ENCODE data around the gene HS6ST2. TPM values are rescaled to one million over a fixed set of nuclear protein-coding genes. Genes with fewer than 3 reads are reported as not detected.
A peak's percentile ranks its signal among the peaks of the same experiment; 100 is the strongest.

The HS6ST2 gene
- total RNA-seq, 2 experiments from 2014 or later, result 0.75 to 0.81 TPM

- no peaks in the 10 kb centered on the region for H3K27me3 Mint-ChIP-seq
- no peaks in the 10 kb centered on the region for H3K4me1 Mint-ChIP-seq (ENCODE audit: low read depth)
- ChIA-PET POLR2A (no interaction called here), CTCF (interaction anchor here (1.5 kb wide), 1 partner anchor 19 kb away, joined by 3 read pairs; no protein-coding TSS in a partner anchor)
- DNase-seq, result no peak
- H3K36me3 Mint-ChIP-seq, result no peaks in the 10 kb centered on the region
- H3K4me3 Mint-ChIP-seq, result no peak overlapping the region
- intact Hi-C loops (cut with micrococcal nuclease), result no loop called here
- no peaks in the 10 kb centered on the region for H3K9me3 Mint-ChIP-seq
- no peak overlapping the region for H3K27ac Mint-ChIP-seq
Measured at GRCh38 chrX:132634521-132634920, 323.9 kb downstream of the HS6ST2 start.

GRCh38 chrX:132631579-132632232, 326.7 kb downstream of the HS6ST2 start:
- Mint-ChIP-seq H3K9me3 (no peaks in the 10 kb centered on the region), H3K4me3 (no peak overlapping the region), H3K4me1 (ENCODE audit: low read depth) (no peaks in the 10 kb centered on the region), H3K36me3 (no peaks in the 10 kb centered on the region), H3K27ac (no peak overlapping the region), H3K27me3 (no peaks in the 10 kb centered on the region)
- intact Hi-C loops (cut with micrococcal nuclease), result no loop called here
- ChIA-PET CTCF (interaction anchor here (0.6 to 1.9 kb wide), 18 partner anchors 9 to 804 kb away, joined by 3 to 27 read pairs (median 3); no protein-coding TSS in a partner anchor), POLR2A (no interaction called here)
- no peak for DNase-seq

- H3K27ac Mint-ChIP-seq, result no peak overlapping the region
- POLR2A ChIA-PET, result no interaction called here
- no peaks in the 10 kb centered on the region for H3K9me3 Mint-ChIP-seq
- H3K27me3 Mint-ChIP-seq, result no peaks in the 10 kb centered on the region
- H3K4me1 Mint-ChIP-seq (ENCODE audit: low read depth), result peaks cover 3% of the 10 kb centered on the region
- H3K36me3 Mint-ChIP-seq, result no peaks in the 10 kb centered on the region
- DNase-seq, result no peak
- H3K4me3 Mint-ChIP-seq, result no peak overlapping the region
- CTCF ChIA-PET, result no interaction called here
- intact Hi-C loops (cut with micrococcal nuclease), result loop anchor here (5.0 kb wide), 2 partner anchors 132 to 532 kb away; no protein-coding TSS in a partner anchor
Measured at GRCh38 chrX:132624466-132624865, 334.0 kb downstream of the HS6ST2 start.

- Mint-ChIP-seq H3K9me3 (no peaks in the 10 kb centered on the region), H3K27ac (no peak overlapping the region), H3K4me1 (ENCODE audit: low read depth) (peaks cover 3% of the 10 kb centered on the region), H3K4me3 (no peak overlapping the region), H3K36me3 (no peaks in the 10 kb centered on the region), H3K27me3 (no peaks in the 10 kb centered on the region)
- DNase-seq, result no peak
- CTCF ChIA-PET, result interaction anchor here (1.3 kb wide), 1 partner anchor 331 kb away, joined by 3 read pairs; no protein-coding TSS in a partner anchor
- intact Hi-C loops (cut with micrococcal nuclease), result loop anchor here (5.0 kb wide), 2 partner anchors 132 to 532 kb away; no protein-coding TSS in a partner anchor
- POLR2A ChIA-PET, result no interaction called here
Measured at GRCh38 chrX:132623942-132624341, 334.5 kb downstream of the HS6ST2 start.

- no peak for DNase-seq
- Mint-ChIP-seq H3K4me1 (ENCODE audit: low read depth) (peaks cover 3% of the 10 kb centered on the region), H3K9me3 (no peaks in the 10 kb centered on the region), H3K27ac (no peak overlapping the region), H3K27me3 (no peaks in the 10 kb centered on the region), H3K36me3 (no peaks in the 10 kb centered on the region), H3K4me3 (no peak overlapping the region)
- ChIA-PET CTCF (interaction anchor here (0.7 to 2.2 kb wide), 5 partner anchors 8 to 531 kb away, joined by 3 to 10 read pairs (median 4); no protein-coding TSS in a partner anchor), POLR2A (no interaction called here)
- intact Hi-C loops (cut with micrococcal nuclease), result loop anchor here (5.0 kb wide), 2 partner anchors 131 to 531 kb away; no protein-coding TSS in a partner anchor
Measured at GRCh38 chrX:132623300-132623699, 335.1 kb downstream of the HS6ST2 start.

- Mint-ChIP-seq H3K27ac (no peak overlapping the region), H3K9me3 (no peaks in the 10 kb centered on the region), H3K4me3 (no peak overlapping the region), H3K27me3 (no peaks in the 10 kb centered on the region), H3K4me1 (ENCODE audit: low read depth) (peaks cover 3% of the 10 kb centered on the region), H3K36me3 (no peaks in the 10 kb centered on the region)
- peak; percentile 78 for DNase-seq
- intact Hi-C loops (cut with micrococcal nuclease), result loop anchor here (5.0 kb wide), 2 partner anchors 130 to 530 kb away; no protein-coding TSS in a partner anchor
- POLR2A ChIA-PET, result interaction anchor here (1.0 kb wide), 1 partner anchor 153 kb away, joined by 3 read pairs; no protein-coding TSS in a partner anchor
- CTCF ChIA-PET, result interaction anchor here (0.7 to 2.2 kb wide), 4 partner anchors 8 to 794 kb away, joined by 3 to 10 read pairs (median 6); no protein-coding TSS in a partner anchor
Measured at GRCh38 chrX:132622130-132622529, 336.3 kb downstream of the HS6ST2 start.

- no peak for DNase-seq
- Mint-ChIP-seq H3K27me3 (no peaks in the 10 kb centered on the region), H3K4me1 (ENCODE audit: low read depth) (peaks cover 3% of the 10 kb centered on the region), H3K9me3 (no peaks in the 10 kb centered on the region), H3K36me3 (no peaks in the 10 kb centered on the region), H3K27ac (no peak overlapping the region), H3K4me3 (no peak overlapping the region)
- intact Hi-C loops (cut with micrococcal nuclease), result no loop called here
- ChIA-PET CTCF (interaction anchor here (0.7 to 1.3 kb wide), 3 partner anchors 12 to 326 kb away, joined by 3 to 4 read pairs (median 3); no protein-coding TSS in a partner anchor), POLR2A (no interaction called here)
Measured at GRCh38 chrX:132618810-132619209, 339.6 kb downstream of the HS6ST2 start.

GRCh38 chrX:132615391-132616131, 342.9 kb downstream of the HS6ST2 start:
- Mint-ChIP-seq H3K4me1 (ENCODE audit: low read depth) (no peaks in the 10 kb centered on the region), H3K9me3 (no peaks in the 10 kb centered on the region), H3K4me3 (no peak overlapping the region), H3K36me3 (no peaks in the 10 kb centered on the region), H3K27me3 (no peaks in the 10 kb centered on the region), H3K27ac (no peak overlapping the region)
- DNase-seq, result peak; percentile 57
- ChIA-PET CTCF (interaction anchor here (0.6 to 2.8 kb wide), 13 partner anchors 11 to 787 kb away, joined by 3 to 31 read pairs (median 4); partner anchors contain the start of gene RAP2C), POLR2A (no interaction called here)
- intact Hi-C loops (cut with micrococcal nuclease), result no loop called here

GRCh38 chrX:132614297-132614696, 344.1 kb downstream of the HS6ST2 start:
- no peak overlapping the region for H3K27ac Mint-ChIP-seq
- no peaks in the 10 kb centered on the region for H3K9me3 Mint-ChIP-seq
- H3K4me1 Mint-ChIP-seq (ENCODE audit: low read depth), result no peaks in the 10 kb centered on the region
- H3K4me3 Mint-ChIP-seq, result no peak overlapping the region
- ChIA-PET CTCF (interaction anchor here (0.7 to 2.8 kb wide), 12 partner anchors 8 to 785 kb away, joined by 3 to 31 read pairs (median 4); no protein-coding TSS in a partner anchor), POLR2A (no interaction called here)
- no peaks in the 10 kb centered on the region for H3K36me3 Mint-ChIP-seq
- no peaks in the 10 kb centered on the region for H3K27me3 Mint-ChIP-seq
- no peak for DNase-seq
- intact Hi-C loops (cut with micrococcal nuclease), result loop anchor here (5.0 kb wide), 1 partner anchor 772 kb away; no protein-coding TSS in a partner anchor

- Mint-ChIP-seq H3K9me3 (no peaks in the 10 kb centered on the region), H3K27me3 (no peaks in the 10 kb centered on the region)
- intact Hi-C loops (cut with micrococcal nuclease), result loop anchor here (1.0 to 5.0 kb wide), 4 partner anchors 320 to 786 kb away; no protein-coding TSS in a partner anchor
Measured at GRCh38 chrX:132613801-132614200, 344.6 kb downstream of the HS6ST2 start.

GRCh38 chrX:132612821-132613564, 345.4 kb downstream of the HS6ST2 start:
- H3K36me3 Mint-ChIP-seq, result no peaks in the 10 kb centered on the region
- H3K4me1 Mint-ChIP-seq (ENCODE audit: low read depth), result no peaks in the 10 kb centered on the region
- H3K9me3 Mint-ChIP-seq, result no peaks in the 10 kb centered on the region
- CTCF ChIA-PET, result interaction anchor here (0.7 to 2.8 kb wide), 11 partner anchors 9 to 520 kb away, joined by 3 to 31 read pairs (median 4); no protein-coding TSS in a partner anchor
- H3K27ac Mint-ChIP-seq, result no peak overlapping the region
- H3K4me3 Mint-ChIP-seq, result no peak overlapping the region
- no peaks in the 10 kb centered on the region for H3K27me3 Mint-ChIP-seq
- POLR2A ChIA-PET, result no interaction called here
- peak; percentile 57 for DNase-seq
- intact Hi-C loops (cut with micrococcal nuclease), result loop anchor here (1.0 to 5.0 kb wide), 4 partner anchors 320 to 785 kb away; no protein-coding TSS in a partner anchor

More at GRCh38 chrX:132613801-132614200, 344.6 kb downstream of the HS6ST2 start:
- POLR2A ChIA-PET, result no interaction called here
- Mint-ChIP-seq H3K27ac (no peak overlapping the region), H3K4me3 (no peak overlapping the region), H3K36me3 (no peaks in the 10 kb centered on the region), H3K4me1 (ENCODE audit: low read depth) (no peaks in the 10 kb centered on the region)
- CTCF ChIA-PET, result interaction anchor here (0.7 to 2.8 kb wide), 12 partner anchors 9 to 785 kb away, joined by 3 to 31 read pairs (median 4); no protein-coding TSS in a partner anchor
- no peak for DNase-seq

All from activated CD4-positive, alpha-beta memory T cell treated with anti-CD3 and anti-CD28 coated beads for 36 hours (primary cell).